HEK293T (cell line): ENCODE measurements around the gene DTNB.

ENCODE experiments used
- CTCF ChIA-PET: fragments of 350-600 bp; formaldehyde crosslinking; extraction: SDS; loops from one replicate; lab custom pipeline; 2021; ENCODE audit warnings: antibody characterized with exemption, inconsistent platforms; lab: Yijun Ruan, JAX
- POLR2A ChIA-PET: fragments of 350-600 bp; formaldehyde crosslinking; extraction: SDS; loops from one replicate; lab custom pipeline; 2020; ENCODE audit warnings: antibody characterized with exemption, inconsistent platforms; lab: Yijun Ruan, JAX
- DNase-seq: peaks from one replicate; pipeline ENCODE4 v3.0.0; 2012; ENCODE audit warnings: mixed read lengths; ENCODE audit errors: extremely low spot score
- ARNT ChIP-seq: fragments of 450-650 bp; IDR thresholded peaks from 2 replicates; pipeline ENCODE4 v1.6.1; 2017; ENCODE audit warnings: mild to moderate bottlenecking
- BHLHE40 ChIP-seq: fragments of 450-650 bp; IDR thresholded peaks from 2 replicates; pipeline ENCODE4 v1.6.1; 2016; ENCODE audit warnings: mild to moderate bottlenecking, moderate library complexity, borderline replicate concordance
- CTBP1 ChIP-seq: fragments of 450-650 bp; IDR thresholded peaks from 2 replicates; pipeline ENCODE4 v1.6.1; 2016; ENCODE audit warnings: borderline replicate concordance
- ELF4 ChIP-seq: fragments of 450-650 bp; IDR thresholded peaks from 2 replicates; pipeline ENCODE4 v1.6.1; 2017; ENCODE audit warnings: antibody characterized with exemption
- FOXA1 ChIP-seq: fragments of 450-650 bp; IDR thresholded peaks from 2 replicates; pipeline ENCODE4 v1.6.1; 2016; ENCODE audit warnings: mild to moderate bottlenecking
- FOXK2 ChIP-seq: fragments of 450-650 bp; IDR thresholded peaks from 2 replicates; pipeline ENCODE4 v1.6.1; 2016; ENCODE audit warnings: mild to moderate bottlenecking
- FOXM1 ChIP-seq: fragments of 450-650 bp; IDR thresholded peaks from 2 replicates; pipeline ENCODE4 v1.6.1; 2017; ENCODE audit warnings: mild to moderate bottlenecking, borderline replicate concordance
- HDGF ChIP-seq: fragments of 450-650 bp; IDR thresholded peaks from 2 replicates; pipeline ENCODE4 v1.6.1; 2017; ENCODE audit warnings: antibody characterized with exemption, borderline replicate concordance
- L3MBTL2 ChIP-seq: fragments of 450-650 bp; conservative IDR thresholded peaks from 2 replicates; pipeline ENCODE4 v1.6.1; 2016; ENCODE audit warnings: mild to moderate bottlenecking
- LEF1 ChIP-seq: fragments of 450-650 bp; IDR thresholded peaks from 2 replicates; pipeline ENCODE4 v1.6.1; 2017; ENCODE audit warnings: mild to moderate bottlenecking, borderline replicate concordance
- NFRKB ChIP-seq: fragments of 450-650 bp; IDR thresholded peaks from 2 replicates; pipeline ENCODE4 v1.6.1; 2016; ENCODE audit warnings: mild to moderate bottlenecking, moderate library complexity
- SP1 ChIP-seq: fragments of 450-650 bp; IDR thresholded peaks from 2 replicates; pipeline ENCODE4 v1.6.1; 2017
- SUZ12 ChIP-seq: fragments of 450-650 bp; IDR thresholded peaks from 2 replicates; pipeline ENCODE4 v1.6.1; 2016; ENCODE audit warnings: mild to moderate bottlenecking
- TARDBP ChIP-seq: fragments of 450-650 bp; IDR thresholded peaks from 2 replicates; pipeline ENCODE4 v1.6.1; 2016
- ZNF384 ChIP-seq: fragments of 450-650 bp; IDR thresholded peaks from 2 replicates; pipeline ENCODE4 v1.6.1; 2016
- TF ChIP-seq, protein P1 (sequence below): fragments of 450-650 bp; IDR thresholded peaks from 2 replicates; pipeline ENCODE4 v1.6.1; 2016

The DTNB gene

DNA sequence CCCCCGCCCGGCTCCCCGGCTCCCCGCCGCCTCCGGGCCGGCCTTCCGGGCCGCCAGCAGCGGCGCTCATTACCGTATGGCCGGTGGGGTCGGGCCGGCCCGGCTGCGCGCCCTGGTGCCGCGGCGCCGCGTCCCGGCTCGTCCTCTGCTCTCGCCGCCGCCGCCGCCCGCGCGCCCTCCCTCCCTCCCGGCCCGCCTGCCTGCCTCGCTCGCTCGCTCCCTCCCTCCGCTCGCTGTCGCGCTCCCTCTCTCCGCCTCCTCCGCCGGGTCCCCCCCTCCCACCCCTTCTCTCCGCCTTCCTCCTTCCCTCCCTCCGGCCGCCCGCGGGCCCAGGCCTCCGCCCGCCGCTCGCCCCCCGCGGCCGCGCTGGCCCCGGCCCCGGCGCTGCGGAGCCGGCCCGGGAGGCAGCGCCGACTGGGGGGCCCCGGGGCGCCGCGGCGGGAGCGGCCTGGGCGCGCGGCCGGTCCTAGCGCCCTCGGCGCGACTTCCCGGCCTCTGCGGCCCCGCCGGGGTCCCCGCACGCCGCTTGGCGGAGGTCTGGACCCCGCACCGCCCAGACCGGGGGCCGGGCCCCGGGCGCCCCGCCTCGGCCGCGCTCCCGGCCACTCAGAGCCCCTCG lies 331.5 kb downstream of the DTNB start, which contains the start of gene DNMT3A:
TSS of gene DNMT3A (minus strand) at position 173 of the 619 bp plus-strand sequence. CDS start 27,941 bp downstream, outside the sequence.
- TF ChIP-seq, protein P1, sequence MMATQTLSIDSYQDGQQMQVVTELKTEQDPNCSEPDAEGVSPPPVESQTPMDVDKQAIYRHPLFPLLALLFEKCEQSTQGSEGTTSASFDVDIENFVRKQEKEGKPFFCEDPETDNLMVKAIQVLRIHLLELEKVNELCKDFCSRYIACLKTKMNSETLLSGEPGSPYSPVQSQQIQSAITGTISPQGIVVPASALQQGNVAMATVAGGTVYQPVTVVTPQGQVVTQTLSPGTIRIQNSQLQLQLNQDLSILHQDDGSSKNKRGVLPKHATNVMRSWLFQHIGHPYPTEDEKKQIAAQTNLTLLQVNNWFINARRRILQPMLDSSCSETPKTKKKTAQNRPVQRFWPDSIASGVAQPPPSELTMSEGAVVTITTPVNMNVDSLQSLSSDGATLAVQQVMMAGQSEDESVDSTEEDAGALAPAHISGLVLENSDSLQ, result no peak
- TF ChIP-seq FOXA1 (no peak), TARDBP (no peak), SUZ12 (no peak), BHLHE40 (no peak), ARNT (no peak), L3MBTL2 (no peak), HDGF (no peak), ELF4 (no peak), LEF1 (no peak)
- DNase-seq, result peak; percentile 72
- CTCF ChIA-PET, result no interaction called here
- POLR2A ChIA-PET, result interaction anchor here (1.1 kb wide), 1 partner anchor 35 kb away, joined by 3 read pairs; no protein-coding TSS in a partner anchor

DNA sequence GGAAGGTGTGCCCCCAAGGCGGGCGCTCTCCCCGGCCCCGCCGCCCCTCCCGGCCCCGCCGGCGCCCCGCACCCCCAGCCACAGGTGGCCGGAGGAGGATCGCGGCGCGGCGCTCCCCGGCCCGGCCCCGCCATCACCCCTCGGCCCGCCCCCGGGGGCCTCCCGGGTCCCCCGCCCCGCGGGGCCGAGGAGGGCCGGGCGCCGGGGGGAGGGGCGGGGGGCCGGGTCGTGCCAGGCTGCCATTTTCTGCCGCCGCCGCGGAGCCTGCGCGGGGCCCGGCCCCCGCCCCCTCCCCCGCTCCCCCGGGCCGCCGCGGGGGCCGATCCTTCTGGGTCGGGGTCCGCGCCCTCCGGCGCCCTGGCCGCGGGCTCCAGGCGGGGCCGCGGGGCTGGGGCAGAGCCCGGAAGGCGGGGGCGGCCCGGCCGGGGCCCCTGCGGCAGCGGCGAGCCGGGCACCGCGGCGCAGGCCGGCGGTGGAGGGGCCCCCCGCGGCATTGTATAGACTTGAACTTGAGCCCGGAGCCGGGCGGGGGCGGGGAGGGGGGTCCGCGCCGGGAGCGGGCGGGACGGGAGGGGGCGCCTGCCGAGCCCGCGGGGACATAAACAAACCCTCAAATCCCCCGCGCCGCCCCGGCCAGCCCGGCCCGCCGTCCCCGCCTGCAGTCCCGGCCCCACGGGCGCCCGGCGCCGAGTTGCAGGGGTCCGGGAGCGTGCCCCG lies 332.2 kb downstream of the DTNB start:
- peak; percentile 41 for DNase-seq
- ChIA-PET POLR2A (no interaction called here), CTCF (no interaction called here)
- TF ChIP-seq SP1 (no peak), NFRKB (no peak), FOXK2 (no peak)

DNA sequence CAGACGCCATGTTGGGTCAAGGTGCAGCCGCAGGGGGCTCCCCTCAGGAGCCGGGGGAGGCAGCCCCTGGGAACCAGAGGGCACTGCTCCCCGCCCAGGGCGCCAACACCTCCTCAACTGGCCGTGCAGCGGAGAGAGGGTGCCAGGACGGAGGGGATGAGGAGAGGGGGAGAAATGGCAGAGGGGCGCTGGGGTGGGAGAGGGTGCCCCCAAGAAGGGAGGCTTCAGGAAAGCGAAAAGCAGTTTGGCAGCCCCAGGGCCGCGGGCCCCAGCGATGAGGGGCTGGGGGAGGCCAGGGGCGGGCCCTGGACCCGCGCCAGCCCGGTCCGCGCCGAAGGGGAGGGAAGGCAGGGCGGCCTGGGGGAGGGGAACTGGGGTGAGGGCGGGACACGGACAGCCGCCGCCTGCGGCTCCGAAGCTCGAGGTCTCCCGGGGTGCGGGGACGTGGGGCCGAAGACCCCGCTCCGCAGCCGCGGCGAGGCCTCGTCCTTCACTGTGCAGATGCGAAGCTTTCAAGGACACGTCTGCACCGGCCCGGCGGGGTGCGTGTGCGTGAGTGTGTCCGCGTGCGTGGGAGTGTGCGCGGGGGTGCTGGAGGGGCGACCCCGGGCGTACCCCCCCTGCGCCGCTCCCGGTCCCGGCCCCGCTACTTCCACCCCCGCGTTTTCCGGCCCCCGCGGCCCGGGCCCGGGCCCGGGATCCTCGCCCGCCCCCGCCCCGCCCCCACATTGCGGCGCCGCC lies 333.0 kb downstream of the DTNB start:
- CTCF ChIA-PET, result interaction anchor here (0.7 to 2.4 kb wide), 2 partner anchors 22 to 318 kb away, joined by 4 to 10 read pairs; no protein-coding TSS in a partner anchor
- DNase-seq, result no peak
- POLR2A ChIA-PET, result interaction anchor here (1.1 kb wide), 1 partner anchor 36 kb away, joined by 3 read pairs; no protein-coding TSS in a partner anchor
- TF ChIP-seq, protein P1, result no peak
- TF ChIP-seq SUZ12, result no peak
- no peak for TF ChIP-seq ELF4
- TF ChIP-seq ZNF384, result no peak
- TF ChIP-seq FOXK2, result no peak
- TF ChIP-seq FOXA1, result no peak
- no peak for TF ChIP-seq CTBP1
- no peak for TF ChIP-seq BHLHE40
- TF ChIP-seq TARDBP, result no peak
- no peak for TF ChIP-seq HDGF
- TF ChIP-seq FOXM1, result no peak
- no peak for TF ChIP-seq ARNT
- TF ChIP-seq L3MBTL2, result no peak
- no peak for TF ChIP-seq LEF1
- no peak for TF ChIP-seq NFRKB

DNA sequence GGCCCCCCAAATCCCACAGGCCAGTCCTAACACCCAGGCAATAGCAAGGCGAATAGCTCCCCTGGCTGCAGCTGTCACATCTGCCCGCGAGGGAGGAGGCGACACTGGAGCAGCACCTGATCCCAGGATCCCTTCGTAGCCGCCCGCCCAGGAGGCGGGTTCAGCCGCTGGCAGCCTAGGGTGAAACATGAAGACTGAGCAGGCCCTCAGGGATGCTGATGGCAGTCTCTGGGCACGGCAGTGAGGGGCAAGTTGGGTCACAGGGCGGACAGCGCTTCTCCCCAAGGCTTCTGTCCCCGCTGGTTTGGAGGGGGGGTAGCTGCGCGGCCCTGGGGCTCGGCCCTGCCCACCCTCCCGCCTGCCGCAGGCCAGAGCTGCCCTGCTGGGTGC lies 333.6 kb downstream of the DTNB start:
- ChIA-PET POLR2A (interaction anchor here (1.1 kb wide), 1 partner anchor 36 kb away, joined by 3 read pairs; no protein-coding TSS in a partner anchor), CTCF (interaction anchor here (0.7 to 2.4 kb wide), 2 partner anchors 22 to 318 kb away, joined by 4 to 10 read pairs; no protein-coding TSS in a partner anchor)
- no peak for DNase-seq
- TF ChIP-seq, protein P1, result no peak
- TF ChIP-seq ARNT (no peak), FOXM1 (no peak), FOXA1 (no peak), ZNF384 (no peak), ELF4 (no peak), HDGF (no peak), CTBP1 (no peak), FOXK2 (no peak), BHLHE40 (no peak)

DNA sequence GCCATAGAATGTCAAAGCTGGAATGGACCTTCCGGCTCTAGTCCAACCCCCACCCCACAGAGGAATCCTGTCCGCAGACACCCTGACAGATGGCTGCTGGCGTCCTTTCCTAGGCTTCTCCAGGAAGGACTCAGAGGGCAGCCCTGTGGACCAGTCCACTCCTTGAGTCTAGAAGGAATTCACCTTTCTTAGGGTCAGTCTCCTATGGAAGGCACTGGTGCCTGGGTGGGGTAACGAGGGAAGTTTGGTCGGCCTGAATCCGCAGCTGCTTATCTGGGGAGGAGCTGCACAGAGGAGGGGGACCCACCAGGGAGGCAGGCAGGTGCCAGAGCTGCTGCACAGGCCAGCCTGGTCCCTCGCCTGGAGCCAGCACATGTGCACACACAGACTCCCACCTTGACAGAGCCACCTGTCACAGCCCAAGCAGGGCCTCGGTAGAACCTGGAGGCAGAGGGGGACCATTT lies 334.1 kb downstream of the DTNB start:
- TF ChIP-seq SUZ12, result no peak
- no peak for TF ChIP-seq ARNT
- no peak for TF ChIP-seq FOXM1
- no peak for TF ChIP-seq ZNF384
- no peak for TF ChIP-seq L3MBTL2
- no peak for TF ChIP-seq SP1
- TF ChIP-seq ELF4, result no peak
- TF ChIP-seq CTBP1, result no peak
- no peak for TF ChIP-seq FOXA1
- TF ChIP-seq, protein P1, result no peak
- no peak for TF ChIP-seq TARDBP
- no peak for TF ChIP-seq FOXK2
- TF ChIP-seq NFRKB, result no peak
- no peak for TF ChIP-seq HDGF
- TF ChIP-seq LEF1, result no peak
- TF ChIP-seq BHLHE40, result no peak
- CTCF ChIA-PET, result interaction anchor here (0.6 to 2.4 kb wide), 3 partner anchors 23 to 319 kb away, joined by 4 to 10 read pairs (median 5); no protein-coding TSS in a partner anchor
- POLR2A ChIA-PET, result interaction anchor here (1.1 kb wide), 1 partner anchor 37 kb away, joined by 3 read pairs; no protein-coding TSS in a partner anchor
- DNase-seq, result no peak
